ENCODE results near the gene CTTNBP2.

GRCh38 chr7:117666689-117667088 is 206.6 kb downstream of the CTTNBP2 start:
- TF ChIP-seq CTCF (IDR thresholded peaks at IDR 0.05; ENCODE audit: poor library complexity) (no peak), EZH2phosphoT487 (IDR thresholded peaks at IDR 0.05; ENCODE audit: low read depth, severe bottlenecking, unreplicated experiment) (no peak)
